ENCODE results near the gene PRDX5. TPM values are rescaled to one million over a fixed set of nuclear protein-coding genes. Genes with fewer than 3 reads are reported as not detected.
A peak's percentile ranks its signal among the peaks of the same experiment; 100 is the strongest.

The PRDX5 gene
- total and polyA plus RNA-seq, 7 experiments from 2014 or later, result 41.4 to 195 (median 59.6) TPM

DNA sequence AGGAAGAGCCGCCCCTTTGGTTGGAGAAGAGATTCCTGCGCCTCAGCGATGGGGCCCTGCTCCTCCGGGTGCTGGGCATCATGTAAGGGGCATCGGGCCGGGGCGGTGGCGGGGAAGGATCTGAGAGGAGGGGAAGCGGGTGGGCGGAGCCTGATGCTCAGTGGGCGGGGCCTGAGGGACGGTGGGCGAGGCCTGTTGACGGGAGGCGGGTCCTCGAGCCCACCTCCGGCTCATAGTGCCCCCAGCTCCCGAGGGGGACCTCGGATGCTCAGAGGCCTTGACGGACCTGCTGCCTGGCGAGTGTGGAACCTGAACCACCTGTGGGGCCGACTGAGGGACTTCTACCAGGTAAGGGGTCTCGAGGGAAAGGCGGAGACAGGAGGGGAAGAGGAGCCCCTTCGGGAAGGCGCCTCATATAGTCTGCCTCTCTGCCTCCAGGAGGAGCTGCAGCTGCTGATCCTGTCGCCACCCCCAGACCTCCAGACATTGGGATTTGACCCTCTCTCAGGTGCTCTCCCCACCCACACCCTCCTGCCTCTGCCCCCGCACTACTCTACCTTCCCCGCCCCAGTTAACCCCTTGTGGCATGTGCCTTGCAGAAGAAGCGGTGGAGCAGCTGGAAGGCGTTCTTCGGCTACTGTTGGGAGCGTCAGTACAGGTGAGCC is 22.9 kb downstream of the PRDX5 start:
- Histone ChIP-seq H3K36me3 (ENCODE audit: control insufficient read depth in 2 of 3, insufficient read depth in 3 of 3, low read length in 3 of 3) (peaks cover 0 to 30% (median 12%) of the 10 kb centered on the region in 3 experiments), H3K27me3 (ENCODE audit: control insufficient read depth in 2 of 2, insufficient read depth in 2 of 2, low read length in 2 of 2) (no peaks in the 10 kb centered on the region), H3K4me1 (ENCODE audit: control insufficient read depth in 2 of 2, insufficient read depth in 2 of 2, low read length in 2 of 2) (peaks cover 29 to 30% of the 10 kb centered on the region in 2 donors), H3K4me3 (ENCODE audit: low read length) (peak overlapping the region; percentile 73), H3K27ac (ENCODE audit: low read depth, low read length) (peak overlapping the region; percentile 89), H3K9me3 (ENCODE audit: control insufficient read depth in 2 of 3, low read length in 3 of 3) (no peaks in the 10 kb centered on the region)
- Mint-ChIP-seq H3K9me3 (no peaks in the 10 kb centered on the region), H3K27ac (peak overlapping the region; percentile 88 to 98 (median 94)), H3K27me3 (peaks cover 0 to 2% (median 0%) of the 10 kb centered on the region in 5 donors), H3K4me1 (peaks cover 20 to 49% (median 30%) of the 10 kb centered on the region in 7 donors), H3K36me3 (peaks cover 0 to 16% (median 13%) of the 10 kb centered on the region in 5 donors), H3K4me3 (peak overlapping the region; percentile 81 to 91 (median 88))
- peak; percentile 53 to 88 (median 67) for DNase-seq
- intact Hi-C loops (cut with micrococcal nuclease), result loop anchor here (1.0 to 2.0 kb wide), 6 partner anchors 18 to 71 kb away; partner anchors contain the start of genes ESRRA (in 2 of the 2), RPS6KA4 (in 2 of the 2), PRDX5 (in 1 of the 2) and TRMT112 (in 1 of the 2)
- peak; percentile 55 for ATAC-seq
- POLR2A ChIA-PET, result interaction anchor here (1.2 to 3.6 kb wide), 3 partner anchors 23 to 136 kb away, joined by 7 to 38 read pairs (median 12); partner anchors contain the start of genes FERMT3, PRDX5 and TRMT112
- CTCF ChIA-PET, result interaction anchor here (1.3 kb wide), 1 partner anchor 23 kb away, joined by 5 read pairs; the partner anchor contains the start of genes PRDX5 and TRMT112

DNA sequence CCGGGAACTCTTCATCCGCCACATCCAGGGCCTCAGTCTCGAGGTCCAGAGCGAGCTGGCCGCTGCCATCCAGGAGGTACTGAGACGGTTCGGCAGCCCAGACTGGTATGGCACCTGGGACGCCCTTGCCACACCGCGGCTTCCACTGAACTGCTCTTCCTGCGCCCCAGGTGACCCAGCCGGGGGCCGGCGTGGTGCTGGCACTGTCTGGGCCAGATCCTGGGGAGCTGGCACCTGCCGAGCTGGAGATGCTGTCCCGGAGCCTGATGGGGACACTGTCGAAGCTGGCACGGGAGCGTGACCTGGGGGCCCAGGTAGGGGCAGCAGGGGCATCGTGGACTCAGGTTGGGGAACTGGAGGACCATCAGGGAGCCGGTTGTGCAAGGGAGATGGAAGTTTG is 23.5 kb downstream of the PRDX5 start:
- Histone ChIP-seq H3K27ac (ENCODE audit: low read depth, low read length) (peak overlapping the region; percentile 89), H3K27me3 (ENCODE audit: control insufficient read depth in 2 of 2, insufficient read depth in 2 of 2, low read length in 2 of 2) (no peaks in the 10 kb centered on the region), H3K9me3 (ENCODE audit: control insufficient read depth in 2 of 3, low read length in 3 of 3) (no peaks in the 10 kb centered on the region), H3K4me3 (ENCODE audit: low read length) (peak overlapping the region; percentile 73), H3K36me3 (ENCODE audit: control insufficient read depth in 2 of 3, insufficient read depth in 3 of 3, low read length in 3 of 3) (peaks cover 0 to 30% (median 12%) of the 10 kb centered on the region in 3 experiments), H3K4me1 (ENCODE audit: control insufficient read depth in 2 of 2, insufficient read depth in 2 of 2, low read length in 2 of 2) (peaks cover 29 to 30% of the 10 kb centered on the region in 2 donors)
- Mint-ChIP-seq H3K4me1 (peaks cover 23 to 49% (median 30%) of the 10 kb centered on the region in 7 donors), H3K9me3 (no peaks in the 10 kb centered on the region), H3K27ac (peak overlapping the region in 5 of 9 donors; percentile 17 to 94 (median 93)), H3K4me3 (peak overlapping the region; percentile 81 to 91 (median 88)), H3K27me3 (peaks cover 0 to 2% (median 0%) of the 10 kb centered on the region in 5 donors), H3K36me3 (peaks cover 0 to 16% (median 13%) of the 10 kb centered on the region in 5 donors)
- ChIA-PET CTCF (interaction anchor here (1.3 kb wide), 1 partner anchor 23 kb away, joined by 5 read pairs; the partner anchor contains the start of genes PRDX5 and TRMT112), POLR2A (interaction anchor here (1.0 to 3.6 kb wide), 3 partner anchors 23 to 135 kb away, joined by 3 to 38 read pairs (median 12); partner anchors contain the start of genes FERMT3, PRDX5 and TRMT112)
- ATAC-seq (no peak), DNase-seq (no peak)
- intact Hi-C loops (cut with micrococcal nuclease), result loop anchor here in 1 of 2 donors (2.0 kb wide), 1 partner anchor 71 kb away; no protein-coding TSS in a partner anchor

DNA sequence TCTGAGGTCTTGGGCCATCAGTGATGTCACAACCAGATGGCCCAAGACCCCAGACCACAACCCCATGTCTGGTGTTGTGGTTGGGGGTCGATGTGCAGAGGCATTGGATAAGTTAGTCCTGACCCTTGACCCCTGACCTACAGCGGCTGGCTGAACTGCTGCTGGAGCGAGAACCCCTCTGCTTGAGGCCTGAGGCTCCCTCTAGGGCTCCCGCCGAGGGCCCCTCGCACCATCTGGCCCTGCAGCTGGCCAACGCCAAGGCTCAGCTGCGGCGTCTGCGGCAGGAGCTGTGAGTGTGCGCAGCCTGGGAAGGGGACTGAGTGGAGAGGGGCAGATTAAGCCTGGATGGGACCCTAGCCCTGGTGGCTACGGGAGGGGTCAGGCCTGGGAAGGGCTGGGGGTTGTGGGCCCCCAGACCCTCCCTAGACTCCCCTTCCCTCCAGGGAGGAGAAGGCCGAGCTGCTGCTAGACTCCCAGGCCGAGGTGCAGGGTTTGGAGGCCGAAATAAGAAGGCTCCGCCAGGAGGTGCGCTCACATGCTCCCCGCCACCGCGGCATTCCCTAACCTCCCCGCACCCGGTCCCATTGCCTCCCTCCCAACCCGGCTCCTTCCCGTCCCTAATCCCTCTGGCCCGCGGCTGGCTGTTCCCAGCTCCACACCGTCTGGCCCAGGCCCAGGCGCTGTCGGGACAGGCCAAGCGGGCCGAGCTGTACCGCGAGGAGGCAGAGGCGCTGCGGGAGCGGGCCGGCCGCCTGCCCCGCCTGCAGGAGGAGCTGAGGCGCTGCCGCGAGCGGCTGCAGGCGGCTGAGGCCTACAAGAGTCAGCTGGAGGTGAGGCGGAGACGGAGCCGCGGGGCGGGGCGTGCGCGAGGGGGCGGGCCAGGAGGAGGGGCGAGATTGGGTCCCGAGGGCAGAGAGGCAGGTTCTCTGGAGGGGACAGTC is 24.2 kb downstream of the PRDX5 start:
- ChIA-PET POLR2A (interaction anchor here (0.9 to 3.6 kb wide), 7 partner anchors 9 to 135 kb away, joined by 3 to 38 read pairs (median 4); partner anchors contain the start of genes ESRRA, FERMT3, PRDX5 and TRMT112), CTCF (interaction anchor here (0.8 to 1.3 kb wide), 2 partner anchors 24 to 263 kb away, joined by 3 to 5 read pairs; partner anchors contain the start of genes PRDX5 and TRMT112)
- Histone ChIP-seq H3K27me3 (ENCODE audit: control insufficient read depth in 2 of 2, insufficient read depth in 2 of 2, low read length in 2 of 2) (no peaks in the 10 kb centered on the region), H3K27ac (ENCODE audit: low read depth, low read length) (peak overlapping the region; percentile 40), H3K4me3 (ENCODE audit: low read length) (no peak overlapping the region), H3K4me1 (ENCODE audit: control insufficient read depth in 2 of 2, insufficient read depth in 2 of 2, low read length in 2 of 2) (peaks cover 29 to 30% of the 10 kb centered on the region in 2 donors), H3K36me3 (ENCODE audit: control insufficient read depth in 2 of 3, insufficient read depth in 3 of 3, low read length in 3 of 3) (peaks cover 0 to 30% (median 12%) of the 10 kb centered on the region in 3 experiments), H3K9me3 (ENCODE audit: control insufficient read depth in 2 of 3, low read length in 3 of 3) (no peaks in the 10 kb centered on the region)
- Mint-ChIP-seq H3K4me1 (peaks cover 23 to 49% (median 30%) of the 10 kb centered on the region in 7 donors), H3K9me3 (no peaks in the 10 kb centered on the region), H3K4me3 (peak overlapping the region in 9 of 10 donors; percentile 9 to 91 (median 76)), H3K36me3 (peaks cover 0 to 16% (median 13%) of the 10 kb centered on the region in 5 donors), H3K27ac (peak overlapping the region in 3 of 9 donors; percentile 25 to 75 (median 42)), H3K27me3 (peaks cover 0 to 2% (median 0%) of the 10 kb centered on the region in 5 donors)
- intact Hi-C loops (cut with micrococcal nuclease), result loop anchor here (1.0 to 2.0 kb wide), 2 partner anchors 13 to 71 kb away; no protein-coding TSS in a partner anchor
- DNase-seq (peak; percentile 82 to 96 (median 88)), ATAC-seq (peak; percentile 80)

DNA sequence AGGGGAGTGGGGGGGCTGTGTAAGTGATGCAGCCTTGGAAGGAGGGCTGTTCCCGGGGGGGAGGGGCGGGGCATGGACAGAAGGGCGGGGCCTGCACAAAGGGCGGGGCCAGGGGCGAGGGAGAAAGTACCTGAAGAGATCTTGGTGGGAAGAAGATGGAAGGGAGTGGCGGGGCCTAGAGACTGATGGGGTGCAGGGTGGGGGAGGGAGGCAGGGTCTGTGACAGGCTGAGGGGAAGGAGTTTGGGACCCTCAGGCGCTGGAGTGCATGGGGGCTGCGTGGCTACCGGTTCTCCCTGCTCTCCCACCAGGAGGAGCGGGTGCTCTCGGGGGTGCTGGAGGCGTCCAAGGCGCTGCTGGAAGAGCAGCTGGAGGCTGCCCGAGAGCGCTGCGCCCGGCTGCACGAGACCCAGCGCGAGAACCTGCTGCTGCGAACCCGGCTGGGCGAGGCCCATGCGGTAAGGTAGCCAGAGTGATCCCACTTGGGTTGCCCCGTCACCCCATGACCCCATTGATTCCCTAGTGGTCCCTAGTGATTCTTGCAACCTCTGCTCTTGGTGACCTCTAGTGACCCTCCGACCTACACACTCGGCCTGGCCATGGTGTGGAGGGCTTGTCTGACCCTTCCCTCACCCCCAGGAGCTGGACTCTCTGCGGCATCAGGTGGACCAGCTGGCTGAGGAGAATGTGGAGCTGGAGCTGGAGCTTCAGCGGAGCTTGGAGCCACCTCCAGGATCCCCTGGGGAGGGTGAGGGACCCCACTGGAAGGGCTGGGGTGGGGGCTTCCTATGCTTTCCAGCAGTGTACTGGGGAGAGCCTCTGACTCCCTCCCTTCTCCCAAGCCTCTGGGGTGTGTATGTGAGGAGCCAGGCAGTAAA is 25.2 kb downstream of the PRDX5 start:
- DNase-seq, result no peak
- Mint-ChIP-seq H3K27ac (peak overlapping the region in 3 of 9 donors; percentile 38 to 75 (median 42)), H3K4me1 (peaks cover 23 to 43% (median 27%) of the 10 kb centered on the region in 7 donors), H3K9me3 (no peaks in the 10 kb centered on the region), H3K27me3 (peaks cover 0 to 2% (median 0%) of the 10 kb centered on the region in 5 donors), H3K4me3 (peak overlapping the region in 7 of 10 donors; percentile 27 to 91 (median 76)), H3K36me3 (peaks cover 0 to 12% (median 7%) of the 10 kb centered on the region in 5 donors)
- H3K9me3 ChIP-seq (ENCODE audit: control insufficient read depth in 2 of 3, low read length in 3 of 3), result no peaks in the 10 kb centered on the region
- POLR2A ChIA-PET, result interaction anchor here (0.9 to 3.6 kb wide), 5 partner anchors 10 to 38 kb away, joined by 3 to 38 read pairs (median 4); partner anchors contain the start of genes ESRRA, PRDX5 and TRMT112
- H3K4me1 ChIP-seq (ENCODE audit: control insufficient read depth in 2 of 2, insufficient read depth in 2 of 2, low read length in 2 of 2), result peaks cover 29 to 30% of the 10 kb centered on the region in 2 donors
- CTCF ChIA-PET, result interaction anchor here (0.8 kb wide), 1 partner anchor 262 kb away, joined by 3 read pairs; no protein-coding TSS in a partner anchor
- intact Hi-C loops (cut with micrococcal nuclease), result loop anchor here in 1 of 2 donors (1.0 kb wide), 1 partner anchor 12 kb away; no protein-coding TSS in a partner anchor
- H3K27me3 ChIP-seq (ENCODE audit: control insufficient read depth in 2 of 2, insufficient read depth in 2 of 2, low read length in 2 of 2), result no peaks in the 10 kb centered on the region
- H3K36me3 ChIP-seq (ENCODE audit: control insufficient read depth in 2 of 3, insufficient read depth in 3 of 3, low read length in 3 of 3), result peaks cover 0 to 27% (median 8%) of the 10 kb centered on the region in 3 experiments
- ATAC-seq, result peak; percentile 4
- no peak overlapping the region for H3K27ac ChIP-seq (ENCODE audit: low read depth, low read length)
- no peak overlapping the region for H3K4me3 ChIP-seq (ENCODE audit: low read length)

DNA sequence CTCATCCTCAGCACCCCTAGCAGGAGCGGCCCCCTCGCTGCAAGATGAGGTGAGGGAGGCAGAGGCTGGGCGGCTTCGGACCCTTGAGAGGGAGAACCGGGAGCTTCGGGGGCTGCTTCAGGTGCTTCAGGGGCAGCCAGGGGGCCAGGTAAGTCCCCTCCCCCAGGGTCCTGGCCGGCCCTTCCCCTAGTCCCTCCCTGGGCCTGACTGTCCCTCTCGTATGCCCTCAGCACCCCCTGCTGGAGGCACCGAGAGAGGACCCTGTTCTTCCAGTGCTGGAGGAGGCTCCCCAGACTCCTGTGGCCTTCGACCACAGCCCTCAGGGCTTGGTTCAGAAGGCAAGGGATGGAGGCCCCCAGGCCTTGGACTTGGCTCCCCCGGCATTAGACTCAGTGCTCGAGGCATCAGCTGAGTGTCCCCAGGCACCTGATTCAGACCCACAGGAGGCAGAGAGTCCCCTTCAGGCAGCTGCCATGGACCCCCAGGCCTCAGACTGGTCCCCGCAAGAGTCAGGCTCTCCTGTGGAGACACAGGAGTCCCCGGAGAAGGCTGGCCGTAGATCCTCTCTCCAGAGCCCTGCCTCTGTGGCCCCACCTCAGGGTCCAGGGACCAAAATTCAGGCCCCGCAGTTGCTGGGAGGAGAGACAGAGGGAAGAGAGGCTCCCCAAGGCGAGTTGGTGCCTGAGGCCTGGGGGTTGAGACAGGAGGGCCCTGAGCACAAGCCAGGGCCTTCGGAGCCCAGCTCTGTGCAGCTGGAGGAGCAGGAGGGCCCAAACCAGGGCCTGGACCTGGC is 26.0 kb downstream of the PRDX5 start:
- CTCF ChIA-PET, result interaction anchor here (2.8 kb wide), 1 partner anchor 139 kb away, joined by 10 read pairs; no protein-coding TSS in a partner anchor
- H3K4me1 ChIP-seq (ENCODE audit: control insufficient read depth in 2 of 2, insufficient read depth in 2 of 2, low read length in 2 of 2), result peaks cover 27 to 28% of the 10 kb centered on the region in 2 donors
- DNase-seq, result no peak

More for the DNA sequence above, 26.0 kb downstream of the PRDX5 start:
- H3K9me3 Mint-ChIP-seq, result no peaks in the 10 kb centered on the region
- intact Hi-C loops (cut with micrococcal nuclease), result no loop called here
- peaks cover 21 to 37% (median 25%) of the 10 kb centered on the region in 7 donors for H3K4me1 Mint-ChIP-seq
- H3K27ac ChIP-seq (ENCODE audit: low read depth, low read length), result no peak overlapping the region
- peaks cover 0 to 12% (median 5%) of the 10 kb centered on the region in 5 donors for H3K36me3 Mint-ChIP-seq
- POLR2A ChIA-PET, result interaction anchor here (0.8 to 1.5 kb wide), 2 partner anchors 10 to 26 kb away, joined by 3 to 5 read pairs; partner anchors contain the start of gene PRDX5
- H3K36me3 ChIP-seq (ENCODE audit: control insufficient read depth in 2 of 3, insufficient read depth in 3 of 3, low read length in 3 of 3), result peaks cover 0 to 36% (median 8%) of the 10 kb centered on the region in 3 experiments
- H3K27ac Mint-ChIP-seq, result no peak overlapping the region
- no peaks in the 10 kb centered on the region for H3K9me3 ChIP-seq (ENCODE audit: control insufficient read depth in 2 of 3, low read length in 3 of 3)
- no peak overlapping the region for H3K4me3 Mint-ChIP-seq
- no peak for ATAC-seq
- H3K27me3 ChIP-seq (ENCODE audit: control insufficient read depth in 2 of 2, insufficient read depth in 2 of 2, low read length in 2 of 2), result no peaks in the 10 kb centered on the region
- H3K27me3 Mint-ChIP-seq, result peaks cover 0 to 2% (median 0%) of the 10 kb centered on the region in 5 donors
- H3K4me3 ChIP-seq (ENCODE audit: low read length), result no peak overlapping the region

Data from naive thymus-derived CD4-positive, alpha-beta T cell (primary cell).